Ovary (tissue), 9 donors: Measurements from ENCODE around the gene SLC27A6. TPM values are rescaled to one million over a fixed set of nuclear protein-coding genes. Genes with fewer than 3 reads are reported as not detected.

Experiments used
- DNase-seq, 5 donors: peaks; one replicate each; pipeline ENCODE4 v3.0.0-alpha.2; 2019 to 2020
- H3K27ac ChIP-seq, 2 donors: fragments of 200-600 bp; one replicate each; pipeline versions ENCODE4 v1.5.1 to v1.8.0; 2019 to 2022
- H3K27me3 ChIP-seq: fragments of 200-600 bp; one replicate; pipeline ENCODE4 v1.8.0; 2022
- H3K36me3 ChIP-seq: fragments of 200-600 bp; sonication (generic); one replicate; pipeline ENCODE4 v1.5.1; 2019
- H3K4me1 ChIP-seq: one replicate; pipeline ENCODE4 v1.8.1; 2013; ENCODE audit warnings: mild to moderate bottlenecking, moderate library complexity; ENCODE audit not compliant: insufficient read depth
- H3K4me3 ChIP-seq: fragments of 200-600 bp; sonication (generic); one replicate; pipeline ENCODE4 v1.5.1; 2017
- H3K9me3 ChIP-seq, 2 donors: fragments of 200-600 bp in 1 of 2; sonication (generic) in 1 of 2; one replicate each; pipeline versions ENCODE4 v1.5.1 to v1.8.1; 2013 to 2019; ENCODE audit warnings: mild to moderate bottlenecking in 1 of 2, moderate library complexity in 1 of 2
- CTCF ChIP-seq, 3 donors: fragments of 450-650 bp in 2 of 3; fragments of 200-600 bp in 1 of 3; IDR thresholded peaks; one replicate each; pipeline versions ENCODE4 v1.5.1 to v1.8.0; 2016 to 2022; ENCODE audit warnings: antibody characterized with exemption in 3 of 3, mild to moderate bottlenecking in 1 of 3
- EP300 ChIP-seq: sonication (generic); formaldehyde crosslinking; IDR thresholded peaks from one replicate; pipeline ENCODE4 v1.6.1; 2017; ENCODE audit warnings: antibody characterized with exemption
- POLR2A ChIP-seq: fragments of 450-650 bp; IDR thresholded peaks from one replicate; pipeline ENCODE4 v1.6.1; 2017; ENCODE audit warnings: antibody characterized with exemption, mild to moderate bottlenecking, moderate library complexity
- WGBS, 3 donors: extraction: QIAGEN DNeasy Blood & Tissue Kit in 1 of 3; methylation state at CpG; one replicate each; pipeline versions ENCODE4 v1.1.5 to v1.1.7; 2013 to 2017; 5-methylcytosine and 5-hydroxymethylcytosine counted together
- intact Hi-C, 4 donors: fragments of 100-400 bp; cut with DNase I; formaldehyde crosslinking; loops; one replicate each; pipeline versions ENCODE4 v1.11.0 to v1.15.1; 2022 to 2023
- polyA plus RNA-seq, 2 donors: library from polyadenylated mRNA; stranded (reverse); fragments of 200-250 nt in 1 of 2; fragments of 350-450 nt in 1 of 2; fragmentation: Illumina TruSeq in 1 of 2; extraction: RNeasy Lipid Tissue Mini Kit (QIAGEN cat#74804) in 1 of 2; gene quantifications; one replicate each; pipeline ENCODE4 v1.2.3, GENCODE V29; 2013 to 2014
- total RNA-seq, 7 donors: library from RNA; depleted of rRNA in 2 of 7; stranded (reverse); fragments of >200 nt in 2 of 7; fragmentation: NEBNext Ultra II Directional in 3 of 7; extraction: Animal tissue kit (Norgen Biotek cat#: 25700) in 3 of 7; gene quantifications; one replicate each; pipeline versions ENCODE4 v1.1.0 to v1.2.4, GENCODE V29; 2016 to 2023
- donor health status: DM: no; HTN: no; CAD: no; lungs with moderate emphysema.
- donor health status: DM: no; HTN: no; CAD: no.
- donor health status: Bipolar disorder and iron deficiency.
- donor health status: DM: yes; HTN: yes; CAD: no.
- donor health status: DM: no; HTN: no; CAD: no.
- donor health status: DM: yes; HTN: yes; CAD: no.

The SLC27A6 gene
- total and polyA plus RNA-seq, 9 donors: 4.8 to 22.2 (median 7.2) TPM

DNA sequence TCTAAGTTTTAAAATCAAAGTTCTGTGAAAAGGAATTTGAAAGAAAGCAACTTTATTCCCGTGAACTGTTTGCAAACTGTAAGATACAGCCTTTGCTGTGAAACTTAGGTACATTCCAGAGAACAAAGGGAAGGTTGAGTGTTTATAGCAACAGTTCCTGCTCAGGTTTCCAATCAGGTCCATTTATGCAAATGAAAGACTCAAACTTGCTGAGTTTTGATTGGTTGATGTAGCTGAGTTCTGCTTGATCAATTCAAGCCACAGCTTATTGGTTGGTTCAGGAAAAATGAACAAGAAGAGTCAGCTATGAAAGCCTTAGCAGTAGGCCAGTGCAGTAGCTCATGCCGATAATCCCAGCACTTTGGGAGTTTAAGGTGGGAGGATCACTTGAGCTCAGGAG lies 37.9 kb downstream of the SLC27A6 start:
- Histone ChIP-seq H3K4me1 (peaks cover 3% of the 10 kb centered on the region), H3K9me3 (no peaks in the 10 kb centered on the region), H3K27me3 (no peaks in the 10 kb centered on the region), H3K36me3 (no peaks in the 10 kb centered on the region), H3K27ac (no peak overlapping the region), H3K4me3 (no peak overlapping the region)
- intact Hi-C loops: no loop called here
- DNase-seq: no peak
- no peak for TF ChIP-seq EP300
- 57 to 73% (median 69%) methylated on average over 2 of the region's 2 CpGs for WGBS, 3 donors

DNA sequence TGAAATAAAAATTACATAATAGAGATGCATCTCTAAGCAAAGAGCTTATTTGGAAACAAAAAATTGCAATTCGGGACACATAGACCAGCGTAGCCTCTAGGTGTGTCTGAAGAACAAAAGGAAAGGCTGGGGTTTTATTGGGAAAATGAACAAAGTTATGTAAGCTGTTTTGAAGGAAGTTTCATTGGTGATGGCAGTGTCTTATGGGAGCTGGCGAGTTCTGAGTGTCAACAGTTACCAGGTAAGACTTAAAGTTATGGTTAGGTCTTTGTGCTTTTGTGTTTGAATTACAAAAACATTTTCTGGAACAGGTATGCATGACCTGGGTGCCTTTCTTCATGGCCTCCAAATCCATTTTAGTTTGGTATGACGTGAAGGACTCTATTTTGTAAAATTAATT lies 48.9 kb downstream of the SLC27A6 start:
- intact Hi-C loops: no loop called here
- DNase-seq: no peak
- no peaks in the 10 kb centered on the region for H3K36me3 ChIP-seq
- no peak overlapping the region for H3K4me3 ChIP-seq
- no peaks in the 10 kb centered on the region for H3K27me3 ChIP-seq
- TF ChIP-seq POLR2A: no peak
- no peak for TF ChIP-seq EP300
- no peak for TF ChIP-seq CTCF (IDR thresholded peaks at IDR 0.05)
- no peaks in the 10 kb centered on the region for H3K9me3 ChIP-seq
- 92 to 97% (median 95%) methylated on average over 4 of the region's 4 CpGs for WGBS, 3 donors
- no peak overlapping the region for H3K27ac ChIP-seq
- no peaks in the 10 kb centered on the region for H3K4me1 ChIP-seq

- Histone ChIP-seq H3K4me1 (no peaks in the 10 kb centered on the region), H3K27ac (no peak overlapping the region), H3K27me3 (no peaks in the 10 kb centered on the region), H3K9me3 (no peaks in the 10 kb centered on the region), H3K4me3 (no peak overlapping the region), H3K36me3 (no peaks in the 10 kb centered on the region)
- no peak for DNase-seq
- intact Hi-C loops: loop anchor here in 1 of 4 donors (1.0 kb wide), 1 partner anchor 36 kb away; no protein-coding TSS in a partner anchor
- TF ChIP-seq CTCF (IDR thresholded peaks at IDR 0.05) (no peak), EP300 (no peak), POLR2A (no peak)
Observed at GRCh38 chr5:129018837-129019236, 53.5 kb downstream of the SLC27A6 start.

DNA sequence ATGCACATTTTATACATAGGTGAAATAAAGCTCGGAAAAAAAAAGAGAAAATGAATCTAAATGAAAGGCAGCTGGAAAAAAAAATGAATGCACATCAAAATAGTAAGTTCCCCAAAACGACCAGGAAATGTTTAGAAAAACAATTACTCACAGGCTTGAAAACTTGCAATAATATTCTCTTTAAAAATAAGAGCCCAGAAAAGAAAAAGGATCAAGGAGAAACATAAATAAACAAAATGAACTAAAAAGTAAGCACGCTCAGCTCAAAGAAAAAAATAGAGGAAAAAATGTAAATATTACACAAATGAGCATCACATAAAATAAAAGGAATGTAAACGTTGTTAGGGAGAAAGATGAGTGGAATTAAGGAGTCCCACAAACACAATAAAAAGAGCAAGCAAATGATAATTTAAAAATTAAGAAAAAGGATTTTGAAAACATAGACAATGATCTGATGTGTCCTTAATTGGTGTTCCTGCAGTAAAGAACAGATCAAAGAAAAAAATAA lies 54.2 kb downstream of the SLC27A6 start:
- 3 to 20% (median 3%) methylated on average over 4 of the region's 4 CpGs for whole genome bisulfite sequencing, 3 donors
- H3K4me3 ChIP-seq: no peak overlapping the region
- TF ChIP-seq CTCF (IDR thresholded peaks at IDR 0.05) (no peak), EP300 (no peak), POLR2A (no peak)

DNA sequence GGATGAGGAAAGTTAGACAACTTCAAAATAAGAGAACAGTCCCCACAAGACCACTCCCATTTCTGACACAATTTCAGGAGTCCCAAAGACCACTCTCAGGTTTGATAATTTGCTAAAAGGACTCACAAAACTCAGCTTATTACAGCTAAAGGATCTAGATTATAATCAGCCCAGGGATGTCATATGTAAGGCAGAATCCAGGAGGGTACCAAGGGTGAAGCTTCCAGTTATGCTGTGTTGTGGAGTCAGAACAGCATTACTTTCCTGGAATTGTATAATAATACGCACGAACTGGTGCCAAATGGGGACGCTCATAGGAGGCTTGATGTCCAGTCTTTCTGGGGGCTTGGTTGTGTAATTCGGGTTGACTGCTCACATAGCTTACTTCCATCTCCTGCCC lies 55.4 kb downstream of the SLC27A6 start:
- Histone ChIP-seq H3K27me3 (no peaks in the 10 kb centered on the region), H3K36me3 (no peaks in the 10 kb centered on the region), H3K27ac (no peak overlapping the region), H3K9me3 (no peaks in the 10 kb centered on the region), H3K4me3 (no peak overlapping the region), H3K4me1 (no peaks in the 10 kb centered on the region)
- DNase-seq: no peak
- intact Hi-C loops: loop anchor here in 1 of 4 donors (5.0 kb wide), 1 partner anchor 58 kb away; no protein-coding TSS in a partner anchor
- TF ChIP-seq EP300: no peak
- no peak for TF ChIP-seq POLR2A
- TF ChIP-seq CTCF (IDR thresholded peaks at IDR 0.05): no peak
- 95 to 98% (median 96%) methylated on average over 4 of the region's 4 CpGs for WGBS, 3 donors

More for the DNA sequence above, 54.2 kb downstream of the SLC27A6 start:
- Histone ChIP-seq H3K27ac (no peak overlapping the region), H3K36me3 (no peaks in the 10 kb centered on the region), H3K9me3 (no peaks in the 10 kb centered on the region), H3K27me3 (no peaks in the 10 kb centered on the region), H3K4me1 (no peaks in the 10 kb centered on the region)
- no peak for DNase-seq
- intact Hi-C loops: no loop called here
